WTC11 (cell line): Measurements from ENCODE around the gene DMXL1.

Experiments
- ATF2 ChIP-seq: sonication (generic); formaldehyde crosslinking; IDR thresholded peaks from 2 replicates; pipeline ENCODE4 v1.8.1; 2022; ENCODE audit warnings: low read depth, missing genetic modification reagents, borderline replicate concordance
- CREM ChIP-seq: sonication (generic); formaldehyde crosslinking; IDR thresholded peaks from 2 replicates; pipeline ENCODE4 v1.8.1; 2022; ENCODE audit warnings: mild to moderate bottlenecking, missing genetic modification reagents, moderate library complexity
- CTCF ChIP-seq: fragments of 200-600 bp; IDR thresholded peaks from 2 replicates; pipeline ENCODE4 v1.8.0; 2022; ENCODE audit warnings: antibody characterized with exemption
- FOXJ3 ChIP-seq: sonication (generic); formaldehyde crosslinking; IDR thresholded peaks from 2 replicates; pipeline ENCODE4 v1.9.0; 2021; ENCODE audit warnings: missing genetic modification reagents, mild to moderate bottlenecking, borderline replicate concordance
- PRRX2 ChIP-seq: fragments of 250-450 bp; sonication (Bioruptor Pico); IDR thresholded peaks from 2 replicates; pipeline ENCODE4 v1.8.0; 2021; ENCODE audit warnings: mild to moderate bottlenecking
- RORB ChIP-seq: fragments of 250-450 bp; sonication (Bioruptor Pico); IDR thresholded peaks from 2 replicates; pipeline ENCODE4 v1.9.0; 2021; ENCODE audit warnings: mild to moderate bottlenecking
- ZNF263 ChIP-seq: sonication (generic); formaldehyde crosslinking; IDR thresholded peaks from 2 replicates; pipeline ENCODE4 v1.8.1; 2022; ENCODE audit warnings: low read depth, mild to moderate bottlenecking, moderate library complexity, missing genetic modification reagents
- TF ChIP-seq, protein P1 (sequence below): sonication (generic); formaldehyde crosslinking; IDR thresholded peaks from 2 replicates; pipeline ENCODE4 v1.8.1; 2023; ENCODE audit warnings: mild to moderate bottlenecking, missing genetic modification reagents, moderate library complexity
- TF ChIP-seq, protein P2 (sequence below): sonication (generic); formaldehyde crosslinking; IDR thresholded peaks from 2 replicates; pipeline ENCODE4 v1.8.1; 2023; ENCODE audit warnings: mild to moderate bottlenecking, missing genetic modification reagents
- TF ChIP-seq, protein P3 (sequence below): sonication (generic); formaldehyde crosslinking; IDR thresholded peaks from 2 replicates; pipeline ENCODE4 v1.8.0; 2022; ENCODE audit warnings: mild to moderate bottlenecking, missing genetic modification reagents
- TF ChIP-seq, protein P4 (sequence below): sonication (generic); formaldehyde crosslinking; IDR thresholded peaks from 2 replicates; pipeline ENCODE4 v1.8.0; 2023; ENCODE audit warnings: missing genetic modification reagents, mild to moderate bottlenecking, borderline replicate concordance
- TF ChIP-seq, protein P5 (sequence below): sonication (generic); formaldehyde crosslinking; IDR thresholded peaks from 2 replicates; pipeline ENCODE4 v1.8.1; 2022; ENCODE audit warnings: missing genetic modification reagents, borderline replicate concordance

DNA sequence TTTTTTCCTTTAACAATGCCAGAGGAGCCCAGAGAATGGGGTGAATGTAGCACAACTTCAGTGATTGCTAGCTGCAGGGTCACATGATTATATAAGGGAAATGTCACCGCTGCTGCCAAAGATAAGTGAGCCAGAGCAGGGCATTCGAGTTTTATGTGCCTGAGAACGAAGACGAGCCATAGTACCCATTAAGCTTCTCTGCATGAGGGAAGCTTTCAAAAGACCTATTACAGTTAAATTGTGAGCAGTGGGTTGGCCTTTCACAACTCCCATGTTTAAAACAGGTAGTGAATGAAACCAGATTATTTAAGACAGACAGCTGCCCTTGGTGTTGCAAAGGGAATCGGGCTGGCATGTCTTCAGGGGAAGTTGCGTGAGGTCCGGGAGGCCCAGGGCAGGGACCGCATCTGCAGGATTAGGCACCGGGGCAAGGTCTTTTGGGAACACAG lies 202.5 kb downstream of the DMXL1 start:
- TF ChIP-seq CTCF = no peak
- TF ChIP-seq, protein P1, sequence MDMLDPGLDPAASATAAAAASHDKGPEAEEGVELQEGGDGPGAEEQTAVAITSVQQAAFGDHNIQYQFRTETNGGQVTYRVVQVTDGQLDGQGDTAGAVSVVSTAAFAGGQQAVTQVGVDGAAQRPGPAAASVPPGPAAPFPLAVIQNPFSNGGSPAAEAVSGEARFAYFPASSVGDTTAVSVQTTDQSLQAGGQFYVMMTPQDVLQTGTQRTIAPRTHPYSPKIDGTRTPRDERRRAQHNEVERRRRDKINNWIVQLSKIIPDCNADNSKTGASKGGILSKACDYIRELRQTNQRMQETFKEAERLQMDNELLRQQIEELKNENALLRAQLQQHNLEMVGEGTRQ = no peak
- TF ChIP-seq, protein P2, sequence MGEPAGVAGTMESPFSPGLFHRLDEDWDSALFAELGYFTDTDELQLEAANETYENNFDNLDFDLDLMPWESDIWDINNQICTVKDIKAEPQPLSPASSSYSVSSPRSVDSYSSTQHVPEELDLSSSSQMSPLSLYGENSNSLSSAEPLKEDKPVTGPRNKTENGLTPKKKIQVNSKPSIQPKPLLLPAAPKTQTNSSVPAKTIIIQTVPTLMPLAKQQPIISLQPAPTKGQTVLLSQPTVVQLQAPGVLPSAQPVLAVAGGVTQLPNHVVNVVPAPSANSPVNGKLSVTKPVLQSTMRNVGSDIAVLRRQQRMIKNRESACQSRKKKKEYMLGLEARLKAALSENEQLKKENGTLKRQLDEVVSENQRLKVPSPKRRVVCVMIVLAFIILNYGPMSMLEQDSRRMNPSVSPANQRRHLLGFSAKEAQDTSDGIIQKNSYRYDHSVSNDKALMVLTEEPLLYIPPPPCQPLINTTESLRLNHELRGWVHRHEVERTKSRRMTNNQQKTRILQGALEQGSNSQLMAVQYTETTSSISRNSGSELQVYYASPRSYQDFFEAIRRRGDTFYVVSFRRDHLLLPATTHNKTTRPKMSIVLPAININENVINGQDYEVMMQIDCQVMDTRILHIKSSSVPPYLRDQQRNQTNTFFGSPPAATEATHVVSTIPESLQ (CRISPR knock-in tag) = no peak
- TF ChIP-seq, protein P3, sequence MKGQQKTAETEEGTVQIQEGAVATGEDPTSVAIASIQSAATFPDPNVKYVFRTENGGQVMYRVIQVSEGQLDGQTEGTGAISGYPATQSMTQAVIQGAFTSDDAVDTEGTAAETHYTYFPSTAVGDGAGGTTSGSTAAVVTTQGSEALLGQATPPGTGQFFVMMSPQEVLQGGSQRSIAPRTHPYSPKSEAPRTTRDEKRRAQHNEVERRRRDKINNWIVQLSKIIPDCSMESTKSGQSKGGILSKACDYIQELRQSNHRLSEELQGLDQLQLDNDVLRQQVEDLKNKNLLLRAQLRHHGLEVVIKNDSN = no peak
- TF ChIP-seq FOXJ3 (CRISPR knock-in tag) = no peak
- no peak for TF ChIP-seq RORB (CRISPR knock-in tag)
- no peak for TF ChIP-seq ATF2 (CRISPR knock-in tag)
- no peak for TF ChIP-seq CREM
- TF ChIP-seq, protein P4, sequence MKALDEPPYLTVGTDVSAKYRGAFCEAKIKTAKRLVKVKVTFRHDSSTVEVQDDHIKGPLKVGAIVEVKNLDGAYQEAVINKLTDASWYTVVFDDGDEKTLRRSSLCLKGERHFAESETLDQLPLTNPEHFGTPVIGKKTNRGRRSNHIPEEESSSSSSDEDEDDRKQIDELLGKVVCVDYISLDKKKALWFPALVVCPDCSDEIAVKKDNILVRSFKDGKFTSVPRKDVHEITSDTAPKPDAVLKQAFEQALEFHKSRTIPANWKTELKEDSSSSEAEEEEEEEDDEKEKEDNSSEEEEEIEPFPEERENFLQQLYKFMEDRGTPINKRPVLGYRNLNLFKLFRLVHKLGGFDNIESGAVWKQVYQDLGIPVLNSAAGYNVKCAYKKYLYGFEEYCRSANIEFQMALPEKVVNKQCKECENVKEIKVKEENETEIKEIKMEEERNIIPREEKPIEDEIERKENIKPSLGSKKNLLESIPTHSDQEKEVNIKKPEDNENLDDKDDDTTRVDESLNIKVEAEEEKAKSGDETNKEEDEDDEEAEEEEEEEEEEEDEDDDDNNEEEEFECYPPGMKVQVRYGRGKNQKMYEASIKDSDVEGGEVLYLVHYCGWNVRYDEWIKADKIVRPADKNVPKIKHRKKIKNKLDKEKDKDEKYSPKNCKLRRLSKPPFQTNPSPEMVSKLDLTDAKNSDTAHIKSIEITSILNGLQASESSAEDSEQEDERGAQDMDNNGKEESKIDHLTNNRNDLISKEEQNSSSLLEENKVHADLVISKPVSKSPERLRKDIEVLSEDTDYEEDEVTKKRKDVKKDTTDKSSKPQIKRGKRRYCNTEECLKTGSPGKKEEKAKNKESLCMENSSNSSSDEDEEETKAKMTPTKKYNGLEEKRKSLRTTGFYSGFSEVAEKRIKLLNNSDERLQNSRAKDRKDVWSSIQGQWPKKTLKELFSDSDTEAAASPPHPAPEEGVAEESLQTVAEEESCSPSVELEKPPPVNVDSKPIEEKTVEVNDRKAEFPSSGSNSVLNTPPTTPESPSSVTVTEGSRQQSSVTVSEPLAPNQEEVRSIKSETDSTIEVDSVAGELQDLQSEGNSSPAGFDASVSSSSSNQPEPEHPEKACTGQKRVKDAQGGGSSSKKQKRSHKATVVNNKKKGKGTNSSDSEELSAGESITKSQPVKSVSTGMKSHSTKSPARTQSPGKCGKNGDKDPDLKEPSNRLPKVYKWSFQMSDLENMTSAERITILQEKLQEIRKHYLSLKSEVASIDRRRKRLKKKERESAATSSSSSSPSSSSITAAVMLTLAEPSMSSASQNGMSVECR (CRISPR knock-in tag) = no peak
- no peak for TF ChIP-seq ZNF263
- TF ChIP-seq, protein P5, sequence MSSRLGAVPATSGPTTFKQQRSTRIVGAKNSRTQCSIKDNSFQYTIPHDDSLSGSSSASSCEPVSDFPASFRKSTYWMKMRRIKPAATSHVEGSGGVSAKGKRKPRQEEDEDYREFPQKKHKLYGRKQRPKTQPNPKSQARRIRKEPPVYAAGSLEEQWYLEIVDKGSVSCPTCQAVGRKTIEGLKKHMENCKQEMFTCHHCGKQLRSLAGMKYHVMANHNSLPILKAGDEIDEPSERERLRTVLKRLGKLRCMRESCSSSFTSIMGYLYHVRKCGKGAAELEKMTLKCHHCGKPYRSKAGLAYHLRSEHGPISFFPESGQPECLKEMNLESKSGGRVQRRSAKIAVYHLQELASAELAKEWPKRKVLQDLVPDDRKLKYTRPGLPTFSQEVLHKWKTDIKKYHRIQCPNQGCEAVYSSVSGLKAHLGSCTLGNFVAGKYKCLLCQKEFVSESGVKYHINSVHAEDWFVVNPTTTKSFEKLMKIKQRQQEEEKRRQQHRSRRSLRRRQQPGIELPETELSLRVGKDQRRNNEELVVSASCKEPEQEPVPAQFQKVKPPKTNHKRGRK (CRISPR knock-in tag) = no peak
- no peak for TF ChIP-seq PRRX2 (CRISPR knock-in tag)
